NOMO-1 treated with dmso at 0.1 percent for 144 hours (cell line): ENCODE measurements around the gene SAXO1.

Experiments used
- DNase-seq: peaks from one replicate; lab custom pipeline; 2025; ENCODE audit not compliant: unreplicated experiment; lab: John Stamatoyannopoulos, UW

SAXO1 gene

DNA sequence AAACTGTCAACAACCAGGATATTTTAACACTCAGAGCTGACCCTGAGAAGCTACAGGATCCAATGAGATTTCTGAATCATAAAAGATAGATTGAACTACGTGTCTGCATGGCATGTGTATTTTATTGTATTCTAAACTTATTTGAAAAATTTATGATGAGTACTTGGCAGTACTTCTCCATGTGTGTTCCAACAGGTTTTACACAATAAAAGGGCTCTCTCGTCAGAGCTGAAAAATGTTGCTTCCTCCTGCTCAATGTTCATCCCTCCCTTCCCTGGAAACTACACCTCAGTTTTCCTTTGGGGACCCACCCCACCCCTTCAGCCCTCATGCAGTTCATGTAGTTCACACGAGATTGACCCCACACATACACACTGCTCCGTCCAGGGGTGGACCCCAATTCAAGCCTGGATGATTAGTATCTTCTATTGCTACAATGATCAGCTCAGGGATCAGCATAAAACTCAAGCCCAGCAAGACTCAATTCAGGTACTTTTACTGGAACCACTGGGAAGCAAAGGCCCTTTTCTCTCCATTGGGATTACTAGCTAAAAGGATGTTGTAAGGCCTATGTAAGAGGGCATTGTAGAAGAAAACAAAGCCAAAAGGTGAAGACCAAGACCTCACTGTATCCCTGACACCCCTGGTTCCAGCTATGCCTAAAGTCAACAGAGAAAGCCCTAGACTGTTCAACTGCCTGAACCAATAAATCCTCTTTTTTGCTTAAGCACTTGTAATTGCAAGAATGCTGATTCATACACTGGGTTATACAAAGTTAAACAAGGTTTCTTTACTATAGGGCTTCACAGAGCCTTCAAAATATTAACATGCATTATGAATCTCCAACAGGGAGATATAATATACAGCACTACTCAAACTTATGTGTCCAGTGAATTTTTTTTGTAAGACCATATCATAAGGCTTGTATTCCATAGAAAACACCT lies 112.6 kb downstream of the SAXO1 start:
- DNase-seq = no peak

DNA sequence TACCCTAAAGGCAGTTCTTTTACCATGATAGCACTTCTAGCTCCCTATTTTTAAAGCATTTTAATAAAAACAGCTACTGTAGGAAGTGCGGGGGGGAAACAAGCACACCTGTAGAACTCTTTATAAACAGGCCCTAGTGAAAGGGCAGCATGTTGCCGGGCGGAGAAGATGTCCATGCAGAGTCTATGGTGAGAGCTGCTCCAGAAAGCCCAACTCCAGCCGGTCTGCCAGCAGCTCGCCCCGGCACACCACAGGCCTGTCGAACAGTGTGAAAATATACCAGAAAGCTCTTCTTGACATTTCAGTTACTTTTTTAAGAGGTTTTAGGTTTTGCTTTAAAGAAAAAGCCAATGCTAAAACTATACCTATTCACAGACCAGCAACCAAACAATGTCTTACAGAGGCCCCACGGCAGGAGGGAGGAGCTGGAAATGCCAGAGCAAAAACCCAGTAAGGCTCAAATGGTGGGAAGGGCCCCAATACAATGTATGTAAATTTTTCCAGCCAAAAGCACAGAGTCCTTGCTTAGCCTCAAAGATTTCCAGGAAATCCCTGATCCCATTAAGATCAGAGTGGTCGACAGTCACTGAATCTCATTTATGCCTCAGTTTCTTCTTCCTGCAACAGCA lies 121.2 kb downstream of the SAXO1 start:
- DNase-seq = no peak

DNA sequence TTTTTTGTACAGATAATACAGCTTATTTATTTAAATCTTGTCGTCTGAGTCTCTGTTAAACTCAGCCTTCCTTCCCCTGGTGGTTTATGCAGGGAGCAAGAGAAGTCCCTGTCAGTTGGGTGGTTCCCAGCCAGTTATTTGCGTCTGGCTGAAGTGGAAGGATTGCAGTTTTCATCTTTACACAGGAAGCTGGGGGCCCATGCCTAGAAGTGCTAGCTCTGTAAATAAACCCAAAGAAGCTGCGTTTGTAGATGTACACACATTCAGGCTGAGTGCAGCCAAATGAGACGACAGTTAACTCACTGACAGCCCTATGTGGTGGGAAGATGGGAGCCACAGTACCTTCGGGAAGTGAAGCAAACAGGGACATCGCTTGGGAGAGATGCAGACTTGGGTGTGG lies 122.1 kb downstream of the SAXO1 start:
- no peak for DNase-seq

DNA sequence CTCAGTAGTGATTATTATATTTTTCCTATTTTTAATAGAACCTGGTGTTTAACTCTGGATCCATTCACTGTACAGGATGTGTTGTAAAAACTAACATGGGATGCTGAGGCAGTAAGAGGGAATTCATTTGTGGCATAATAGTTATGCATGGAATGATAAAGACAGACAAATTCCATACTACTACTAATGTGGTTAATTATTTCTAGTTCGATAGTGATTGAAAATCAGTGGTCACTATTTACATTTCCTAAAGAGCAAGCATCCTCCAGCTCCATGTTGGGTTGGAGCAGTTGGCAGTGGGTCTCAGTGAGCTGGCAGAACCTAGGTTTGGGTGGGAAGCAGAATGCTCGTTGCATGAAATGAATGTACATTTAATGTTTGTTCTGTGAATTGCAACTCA lies 122.6 kb downstream of the SAXO1 start:
- no peak for DNase-seq

DNA sequence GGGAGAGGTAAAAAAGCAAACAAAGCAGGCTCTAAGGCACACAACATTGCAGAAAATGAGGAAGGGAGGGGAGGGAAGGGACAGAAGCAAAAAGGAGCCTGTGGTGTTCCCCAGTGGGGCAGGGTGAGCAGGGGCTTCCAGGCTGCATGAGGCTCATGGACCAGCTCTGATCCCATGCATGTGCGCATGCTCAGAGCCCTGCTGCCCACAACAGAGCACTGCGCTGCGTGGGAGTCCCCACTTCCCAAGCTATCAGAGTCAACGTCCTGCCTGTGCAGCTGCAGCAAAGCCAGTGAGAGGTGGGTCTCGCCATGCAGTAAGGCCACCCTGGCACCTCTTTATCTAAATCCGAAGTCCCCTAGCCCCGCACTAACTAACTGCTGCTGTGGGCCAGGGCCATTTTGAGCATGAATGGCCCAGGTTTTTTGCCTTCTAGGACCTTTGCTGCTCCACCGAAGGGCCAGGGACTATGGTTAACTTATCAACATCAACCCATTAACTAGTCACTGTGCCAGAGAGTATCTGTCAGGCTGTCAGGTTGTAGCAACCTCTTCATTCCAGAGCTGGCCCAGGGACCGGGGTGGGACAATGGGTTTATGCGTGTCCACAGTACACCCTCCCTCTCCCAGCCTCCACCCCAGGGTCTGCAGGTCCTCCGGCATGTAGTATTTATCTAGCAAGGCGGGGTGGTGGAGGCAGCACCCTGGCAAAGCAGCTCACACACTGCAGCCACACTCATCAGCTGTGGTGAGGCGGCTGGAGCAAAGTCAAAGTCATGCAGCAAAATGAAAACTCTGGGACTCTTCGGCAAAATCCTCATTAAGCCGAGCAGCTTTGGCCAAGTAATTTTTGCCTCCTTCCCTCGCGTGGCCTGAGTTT lies 123.6 kb downstream of the SAXO1 start:
- no peak for DNase-seq

DNA sequence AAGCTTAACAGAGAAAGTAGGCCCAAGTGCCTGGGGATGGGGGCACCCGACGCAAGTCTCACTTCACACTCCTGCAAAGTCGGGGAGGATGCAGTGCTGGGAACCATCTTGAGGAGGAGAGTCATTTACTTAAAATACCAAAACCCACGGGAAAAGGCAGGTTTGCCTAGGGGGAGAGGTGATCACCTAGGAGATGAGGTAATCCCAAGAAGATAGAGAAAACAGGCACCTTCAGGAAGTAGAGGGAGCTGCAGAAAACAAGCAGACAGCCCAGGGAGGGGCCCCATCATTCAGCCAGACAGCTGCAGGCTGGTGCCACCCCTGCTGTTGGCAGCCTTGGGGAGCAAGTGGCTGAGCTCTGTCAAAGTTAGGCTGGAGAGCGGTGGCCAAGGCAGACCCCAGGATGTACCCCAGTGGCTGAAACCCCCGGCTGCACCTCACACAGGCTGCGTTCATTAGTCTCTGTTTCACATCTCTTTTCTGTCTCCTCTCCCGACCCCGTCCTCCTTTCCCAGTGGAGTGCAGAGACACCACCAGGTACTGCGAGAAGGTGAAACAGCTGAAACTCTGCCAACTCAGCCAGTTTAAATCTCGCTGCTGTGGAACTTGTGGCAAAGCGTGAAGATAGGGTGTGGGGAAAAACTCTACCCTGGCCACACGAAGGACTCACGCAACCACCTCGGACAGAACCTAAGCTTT lies 124.9 kb downstream of the SAXO1 start:
- no peak for DNase-seq

DNA sequence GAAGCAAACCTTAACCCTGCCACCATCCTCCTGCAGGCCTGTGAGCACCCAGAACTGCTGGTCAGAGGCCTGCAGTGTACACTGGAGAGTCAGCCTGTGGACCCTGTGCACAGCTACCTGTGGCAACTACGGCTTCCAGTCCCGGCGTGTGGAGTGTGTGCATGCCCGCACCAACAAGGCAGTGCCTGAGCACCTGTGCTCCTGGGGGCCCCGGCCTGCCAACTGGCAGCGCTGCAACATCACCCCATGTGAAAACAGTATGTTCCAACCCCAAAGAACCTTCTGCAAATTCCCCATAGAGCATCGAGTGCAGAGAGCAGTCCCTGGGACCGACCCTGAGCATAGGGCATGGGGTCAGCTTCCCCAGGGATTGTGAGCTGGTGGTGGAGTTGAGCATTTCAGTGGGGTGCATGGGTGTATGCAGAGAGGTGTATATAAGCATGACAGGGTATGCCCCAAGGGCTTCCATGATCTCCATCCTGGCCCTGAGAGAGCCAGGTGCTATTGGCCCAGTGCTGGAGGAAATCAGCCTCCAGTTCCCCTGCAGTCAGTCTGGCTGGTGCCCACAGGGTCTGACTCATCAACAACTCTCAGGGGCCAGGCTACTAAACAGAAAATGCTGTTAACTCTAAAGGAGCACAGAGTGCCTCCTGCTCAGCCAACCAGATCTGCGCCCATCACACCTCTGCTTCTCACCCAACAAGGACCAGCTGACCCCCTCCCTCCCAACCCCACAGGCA lies 126.2 kb downstream of the SAXO1 start:
- DNase-seq = no peak

DNA sequence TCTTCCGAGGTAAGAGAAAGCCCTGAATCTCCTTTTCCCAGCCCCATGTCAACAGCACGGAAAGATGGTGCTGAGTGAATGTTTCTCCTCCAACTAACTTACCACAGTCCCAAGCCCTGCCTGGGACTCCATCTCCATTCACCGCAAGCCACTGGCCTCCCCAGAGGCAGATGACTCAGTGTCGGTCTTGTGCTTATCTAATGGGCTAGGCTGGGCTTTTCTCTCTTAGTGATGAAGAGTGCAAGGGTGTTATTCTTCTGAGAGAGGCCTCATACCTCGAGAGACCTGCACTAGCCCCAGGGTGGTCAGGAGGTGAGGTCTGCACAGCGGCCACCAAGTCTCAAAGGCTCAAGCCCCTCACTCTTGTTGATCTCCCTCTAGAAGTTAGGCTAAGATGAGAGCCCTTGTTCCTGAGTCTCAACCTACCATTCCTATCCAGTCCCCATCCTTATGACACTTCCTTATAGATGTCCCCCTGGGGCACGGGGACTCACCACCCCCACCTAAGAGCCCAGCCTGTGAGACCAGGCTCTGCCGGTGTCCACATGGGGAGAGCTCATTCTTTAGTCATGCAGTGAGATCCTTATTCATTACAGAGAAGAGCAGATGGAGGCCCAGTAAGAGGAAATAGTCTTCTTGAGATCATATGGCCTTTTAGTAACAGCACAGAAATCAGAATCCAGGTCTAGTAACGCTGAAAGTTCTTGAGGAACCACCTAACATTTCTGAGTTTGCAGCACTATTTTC lies 127.0 kb downstream of the SAXO1 start:
- no peak for DNase-seq

DNA sequence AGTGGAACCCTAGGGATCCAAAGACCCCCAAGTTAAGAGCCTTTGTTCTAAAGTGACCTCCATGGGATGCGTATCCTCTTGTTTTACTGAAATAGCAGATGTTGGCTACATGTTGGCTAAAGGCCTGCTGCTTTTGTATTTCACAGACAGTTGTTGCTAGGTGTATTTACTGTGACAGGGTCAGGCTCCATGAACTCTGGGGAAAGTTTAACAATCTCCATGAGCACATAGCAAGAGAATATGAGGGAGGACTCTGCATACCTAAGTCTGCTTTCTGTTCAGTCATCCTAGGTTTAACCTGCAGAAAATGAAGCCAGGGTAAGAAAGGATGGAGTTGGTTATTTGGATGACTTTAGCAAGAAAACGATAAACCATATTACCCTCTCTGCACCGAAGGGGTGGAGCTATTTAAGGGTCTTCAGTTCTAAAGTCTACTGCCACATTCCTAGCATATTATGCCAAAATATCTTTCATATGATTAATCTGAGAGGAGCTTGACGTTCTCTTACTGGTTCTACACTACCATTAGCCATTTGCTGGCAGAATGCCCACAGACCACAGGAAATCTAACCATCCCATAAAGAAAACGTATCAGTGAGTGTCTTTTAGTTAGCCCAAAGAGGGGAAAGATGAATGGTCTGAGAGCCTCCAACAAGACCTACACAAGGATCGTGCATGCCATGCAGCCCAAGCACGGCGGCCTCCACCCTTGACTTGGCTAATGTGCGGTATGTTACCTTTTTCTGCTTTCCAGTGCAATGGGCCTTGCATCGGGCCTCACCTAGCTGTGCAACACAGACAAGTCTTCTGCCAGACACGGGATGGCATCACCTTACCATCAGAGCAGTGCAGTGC lies 127.8 kb downstream of the SAXO1 start:
- no peak for DNase-seq

DNA sequence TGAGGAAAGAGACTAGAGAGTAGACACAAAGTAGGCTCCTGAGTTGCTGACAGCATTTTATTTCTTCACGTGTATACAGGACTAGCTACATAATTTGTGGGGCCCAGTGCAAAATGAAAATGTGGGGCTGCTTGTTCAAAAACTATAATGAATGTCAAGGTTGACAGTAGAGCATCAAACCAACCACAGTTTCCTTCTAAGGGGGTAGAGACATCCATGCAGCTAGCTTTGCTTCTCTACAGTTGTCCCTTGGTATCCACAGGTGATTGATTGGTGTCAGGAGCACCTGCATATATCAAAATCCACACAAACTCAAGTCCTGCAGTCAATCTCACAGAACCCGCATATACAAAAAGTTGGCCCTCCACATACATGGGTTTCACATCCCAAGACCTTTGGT lies 129.6 kb downstream of the SAXO1 start:
- DNase-seq = no peak

DNA sequence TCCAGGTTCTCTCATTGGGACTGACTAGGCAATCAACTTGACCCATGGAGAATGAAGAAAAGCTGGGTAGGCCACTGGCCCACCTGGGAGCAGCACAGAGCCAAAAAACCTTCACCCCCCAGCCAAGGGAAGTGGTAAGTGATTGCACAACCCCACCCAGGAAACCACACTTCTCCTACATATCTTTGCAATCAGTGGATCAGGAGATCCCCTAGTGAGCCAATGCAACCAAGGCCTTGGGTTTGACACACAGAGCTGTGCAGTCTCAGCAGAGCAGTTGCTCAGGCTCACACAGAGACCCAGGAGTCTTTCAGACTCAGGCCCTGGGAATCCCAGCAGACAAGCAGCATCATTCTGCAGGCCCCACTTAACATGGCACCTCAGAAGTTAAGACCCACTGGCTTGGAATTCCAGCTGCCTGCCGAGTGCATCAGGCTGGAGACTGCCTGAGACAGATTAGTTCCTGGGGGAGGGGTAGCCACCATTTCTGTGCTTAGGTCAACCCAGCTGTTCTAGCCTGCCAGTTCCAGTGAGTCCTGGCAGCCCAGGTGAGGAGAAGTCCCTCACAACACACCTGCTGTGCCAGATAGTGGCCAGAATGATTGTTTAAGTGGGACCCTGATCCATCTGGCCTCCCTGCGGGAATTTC lies 136.4 kb downstream of the SAXO1 start:
- no peak for DNase-seq

DNA sequence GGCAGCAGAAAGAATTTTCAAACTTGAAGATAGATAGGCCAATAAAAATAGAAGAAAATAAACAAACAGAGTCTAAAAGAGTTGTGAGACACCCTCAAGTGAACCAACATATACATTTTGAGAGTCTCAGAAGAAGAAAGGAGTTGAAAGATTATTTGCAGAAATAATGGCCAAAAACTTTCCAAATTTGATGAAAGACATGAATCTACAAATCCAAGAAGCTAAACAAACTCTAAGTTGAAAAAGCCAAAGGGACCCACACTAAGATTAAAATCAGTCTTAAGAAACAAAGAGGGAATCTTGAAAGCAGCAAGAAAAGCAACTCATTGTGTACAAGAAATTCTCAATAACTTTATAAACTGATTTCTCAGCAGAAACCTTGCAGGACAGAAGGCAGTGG lies 137.0 kb downstream of the SAXO1 start:
- no peak for DNase-seq

DNA sequence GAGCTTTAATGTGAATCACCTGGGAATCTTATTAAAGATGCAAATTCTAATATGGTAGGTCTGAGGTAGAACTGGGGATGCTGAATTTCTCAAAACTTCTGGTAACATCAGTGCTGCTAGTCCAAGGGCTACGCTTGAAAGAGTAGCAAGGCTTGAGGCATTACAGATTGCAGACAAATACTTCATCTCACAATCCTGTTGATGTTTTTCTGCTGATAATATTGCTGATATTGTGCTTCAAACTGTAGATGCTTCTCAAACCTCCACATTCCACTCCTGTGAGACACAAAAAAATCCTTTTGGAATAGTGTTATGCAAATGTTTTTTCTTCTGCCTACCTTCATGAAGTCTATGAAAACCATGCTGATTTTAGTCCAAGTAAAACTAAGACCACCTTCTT lies 139.5 kb downstream of the SAXO1 start:
- DNase-seq = no peak

DNA sequence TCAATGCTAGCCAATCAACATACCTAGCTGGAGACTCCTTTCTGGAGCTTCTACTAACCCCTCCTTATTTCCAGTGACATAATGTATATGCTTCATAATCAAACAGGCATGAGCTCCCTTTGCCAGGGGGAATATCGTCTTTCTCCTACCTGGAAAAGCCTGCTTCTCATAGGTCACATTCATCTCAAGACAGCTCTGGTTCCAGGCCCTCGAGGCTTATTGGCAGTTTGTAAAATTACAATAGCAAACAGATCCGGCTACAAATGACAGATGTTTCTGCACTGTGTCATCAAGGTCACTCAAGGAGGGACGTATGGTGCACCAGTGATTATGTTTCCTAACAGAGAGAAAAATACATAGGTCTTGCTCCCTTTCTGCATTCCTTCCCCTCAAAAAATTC lies 140.0 kb downstream of the SAXO1 start:
- no peak for DNase-seq

DNA sequence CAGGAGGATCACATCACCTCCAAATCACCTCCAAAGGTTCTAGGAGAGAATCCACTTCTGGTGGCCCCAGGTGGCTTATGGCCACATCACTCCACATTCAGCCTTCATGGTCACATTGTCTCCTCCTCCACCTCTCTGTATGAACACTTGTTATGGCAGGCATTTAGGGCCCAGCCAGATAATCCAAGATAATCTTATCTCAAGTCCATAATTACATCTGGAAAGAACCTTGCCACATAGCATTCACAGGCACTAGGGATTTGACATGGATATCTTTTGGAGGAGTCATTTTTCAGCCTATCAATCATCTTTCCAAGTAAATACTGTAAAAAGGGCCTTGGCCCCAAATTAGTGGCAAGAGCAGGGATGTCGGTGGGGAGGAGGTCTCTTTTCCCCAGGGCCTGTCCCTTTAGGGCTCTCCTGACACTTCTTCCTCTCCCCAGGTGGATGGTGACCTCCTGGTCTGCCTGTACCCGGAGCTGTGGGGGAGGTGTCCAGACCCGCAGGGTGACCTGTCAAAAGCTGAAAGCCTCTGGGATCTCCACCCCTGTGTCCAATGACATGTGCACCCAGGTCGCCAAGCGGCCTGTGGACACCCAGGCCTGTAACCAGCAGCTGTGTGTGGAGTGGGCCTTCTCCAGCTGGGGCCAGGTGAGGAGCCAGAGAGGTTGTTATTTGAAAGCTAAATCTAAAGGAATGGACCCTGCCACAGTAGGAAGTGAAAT lies 140.9 kb downstream of the SAXO1 start:
- no peak for DNase-seq

DNA sequence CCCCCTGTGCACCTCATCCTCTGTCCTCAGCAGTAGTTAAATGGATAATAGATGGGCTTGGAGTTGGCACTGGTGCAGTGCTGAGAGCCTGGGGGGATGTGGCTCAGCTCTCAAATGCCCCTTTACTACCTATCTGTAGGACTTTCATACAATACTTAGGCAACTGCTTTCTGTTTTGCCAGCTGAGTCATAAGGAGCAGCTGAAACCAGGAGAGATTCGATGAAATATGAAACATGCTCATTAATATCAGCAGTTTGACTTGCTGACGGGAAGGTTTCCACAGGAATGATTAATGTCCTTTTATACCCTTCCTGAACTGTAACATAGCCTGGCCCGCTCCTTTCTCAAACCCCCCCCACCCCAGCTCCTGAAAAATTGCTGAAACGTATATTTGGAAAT lies 142.6 kb downstream of the SAXO1 start:
- DNase-seq = no peak

DNA sequence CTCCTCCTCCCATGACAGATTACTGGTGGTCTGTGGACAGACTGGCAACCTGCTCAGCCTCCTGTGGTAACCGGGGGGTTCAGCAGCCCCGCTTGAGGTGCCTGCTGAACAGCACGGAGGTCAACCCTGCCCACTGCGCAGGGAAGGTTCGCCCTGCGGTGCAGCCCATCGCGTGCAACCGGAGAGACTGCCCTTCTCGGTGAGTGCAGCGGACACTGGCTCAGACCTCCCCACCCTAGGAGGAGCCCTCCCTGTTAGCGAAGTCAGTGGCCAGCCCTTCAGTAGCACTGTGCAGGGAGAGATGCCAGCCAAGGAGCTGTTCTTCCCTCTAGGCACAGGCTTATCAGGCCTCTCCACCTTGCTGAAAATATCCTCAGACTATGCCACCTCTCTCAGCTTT lies 143.5 kb downstream of the SAXO1 start:
- DNase-seq = no peak

DNA sequence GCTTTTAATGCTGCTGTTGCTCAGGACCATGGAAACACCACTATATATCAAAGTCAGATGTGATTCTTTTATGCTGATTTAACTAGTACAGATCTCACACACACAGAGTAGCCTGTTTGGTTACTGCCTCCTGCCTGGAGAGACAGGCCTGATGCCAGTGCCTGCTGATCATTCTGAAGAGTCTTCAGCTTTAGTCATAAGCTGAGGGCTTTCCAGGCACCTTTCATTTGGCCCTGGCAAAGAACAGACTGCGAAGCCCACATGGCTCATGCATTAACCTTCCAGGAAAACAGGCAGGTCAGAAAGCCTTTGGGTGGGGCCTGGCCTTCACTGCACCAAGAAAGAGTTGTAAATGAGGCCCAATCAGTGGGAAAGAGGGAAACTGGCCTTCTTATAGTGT lies 144.7 kb downstream of the SAXO1 start:
- no peak for DNase-seq
